ENCODE data around the gene OR10G2.
"Not testable (repeated sequence)": the region's sequence is repeated elsewhere in the genome, so short reads cannot be mapped to it uniquely, and the experiment has no call there.

OR10G2 gene, protein sequence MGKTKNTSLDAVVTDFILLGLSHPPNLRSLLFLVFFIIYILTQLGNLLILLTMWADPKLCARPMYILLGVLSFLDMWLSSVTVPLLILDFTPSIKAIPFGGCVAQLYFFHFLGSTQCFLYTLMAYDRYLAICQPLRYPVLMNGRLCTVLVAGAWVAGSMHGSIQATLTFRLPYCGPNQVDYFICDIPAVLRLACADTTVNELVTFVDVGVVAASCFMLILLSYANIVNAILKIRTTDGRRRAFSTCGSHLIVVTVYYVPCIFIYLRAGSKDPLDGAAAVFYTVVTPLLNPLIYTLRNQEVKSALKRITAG

DNA sequence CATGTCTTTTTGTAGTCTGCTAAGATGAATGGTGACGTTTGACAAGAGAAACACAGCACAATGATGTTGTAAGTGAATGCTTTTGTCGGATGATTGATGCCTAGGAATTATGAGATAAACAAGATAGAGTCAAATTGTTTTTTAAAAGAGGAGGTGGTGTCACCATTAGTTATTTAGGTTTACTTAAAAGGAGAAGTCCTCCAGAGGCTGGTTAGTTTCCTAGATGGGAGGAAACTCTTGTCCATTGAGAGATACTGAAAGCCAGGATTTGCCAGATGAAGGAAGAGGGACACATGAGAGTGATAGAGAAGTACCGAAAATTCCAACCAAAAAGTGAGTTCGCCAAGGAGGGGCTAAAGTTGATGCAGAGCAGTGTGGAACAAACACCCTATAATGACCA lies at the start of gene OR10G2:
TSS of gene OR10G2 (minus strand) at position 101 of the 400 bp plus-strand sequence. CDS start at position 3, 98 bp downstream.
- DNase-seq: no peak

DNA sequence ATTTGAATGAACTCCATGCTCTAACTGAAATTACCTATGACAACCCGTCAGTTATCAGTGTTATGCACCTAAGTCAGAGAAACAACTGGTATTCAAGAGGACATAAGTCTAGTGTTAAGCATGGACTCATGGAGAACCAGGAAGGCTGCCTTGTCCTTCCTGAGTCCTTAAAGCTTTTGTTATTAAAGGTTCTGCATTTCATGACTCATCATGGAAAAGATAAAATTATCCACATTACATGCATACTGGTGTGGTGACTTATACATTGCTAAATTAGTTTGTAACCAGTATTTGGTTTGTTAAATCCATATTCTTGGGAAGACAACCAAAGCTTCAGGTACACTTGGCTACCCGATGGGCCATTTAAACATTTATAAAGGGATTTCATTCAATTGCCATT lies 45.3 kb upstream of the OR10G2 start:
- no peak for DNase-seq

DNA sequence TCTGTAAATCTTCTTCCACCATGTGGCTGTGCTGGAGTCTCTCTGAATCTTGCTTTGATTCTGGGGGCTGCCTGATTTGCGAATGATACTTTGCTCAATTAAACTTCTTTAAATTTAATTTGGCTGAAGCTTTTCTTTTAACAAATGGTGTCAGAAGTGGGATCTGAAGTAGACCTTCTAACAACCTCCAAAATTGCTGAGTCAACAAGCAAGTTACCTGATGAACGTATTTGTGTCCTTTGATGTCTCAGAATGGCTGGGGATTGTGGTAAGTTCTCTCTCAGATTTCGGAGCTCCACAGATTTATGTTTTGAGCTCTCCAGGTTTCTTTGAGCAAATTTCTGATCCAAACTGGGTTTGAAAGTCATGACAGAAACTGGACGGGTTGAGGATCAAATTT lies 40.8 kb upstream of the OR10G2 start:
- no peak for DNase-seq

DNA sequence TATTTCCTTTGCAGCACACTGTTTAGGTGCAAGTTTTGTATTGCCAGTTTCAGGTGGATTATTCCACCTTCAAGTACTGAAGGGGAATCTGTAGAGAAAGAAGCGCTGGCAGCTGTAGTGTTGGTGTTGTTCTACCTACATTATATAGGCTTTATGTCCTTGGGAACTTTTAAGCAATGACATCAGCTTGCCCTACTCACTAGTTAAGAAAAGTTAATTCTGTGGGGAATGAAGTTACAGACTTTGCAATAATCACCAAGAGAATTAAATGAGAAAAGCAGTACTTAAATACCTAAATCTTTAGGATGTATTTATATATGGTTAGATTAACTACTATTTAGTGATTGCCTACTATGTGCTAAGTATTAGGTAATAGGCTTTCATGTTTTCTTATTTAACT lies 39.0 kb upstream of the OR10G2 start, which contains the start of gene OR4E1:
TSS of gene OR4E1 (minus strand) at position 101 of the 400 bp plus-strand sequence. CDS start 2,883 bp downstream, outside the sequence.
- DNase-seq: no peak

DNA sequence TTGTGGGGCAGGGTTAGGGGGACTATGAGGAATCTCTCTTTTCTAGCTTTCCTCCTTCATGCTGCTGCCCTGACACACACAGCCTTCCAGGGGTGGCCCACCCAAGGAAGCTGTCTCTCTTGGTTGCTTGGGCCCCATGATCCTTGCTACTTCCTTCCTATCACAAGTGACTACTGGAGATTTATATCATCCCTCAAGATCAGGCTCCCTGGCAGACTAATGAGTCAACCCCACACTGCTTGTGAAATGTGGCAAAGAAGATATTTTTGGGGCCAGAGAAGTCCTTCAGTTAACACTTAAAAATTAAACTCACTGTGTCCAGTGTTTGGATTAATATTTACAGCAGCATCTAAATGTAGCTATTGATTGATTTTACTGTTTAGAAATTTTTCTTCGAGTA lies 37.4 kb upstream of the OR10G2 start:
- no peak for DNase-seq

DNA sequence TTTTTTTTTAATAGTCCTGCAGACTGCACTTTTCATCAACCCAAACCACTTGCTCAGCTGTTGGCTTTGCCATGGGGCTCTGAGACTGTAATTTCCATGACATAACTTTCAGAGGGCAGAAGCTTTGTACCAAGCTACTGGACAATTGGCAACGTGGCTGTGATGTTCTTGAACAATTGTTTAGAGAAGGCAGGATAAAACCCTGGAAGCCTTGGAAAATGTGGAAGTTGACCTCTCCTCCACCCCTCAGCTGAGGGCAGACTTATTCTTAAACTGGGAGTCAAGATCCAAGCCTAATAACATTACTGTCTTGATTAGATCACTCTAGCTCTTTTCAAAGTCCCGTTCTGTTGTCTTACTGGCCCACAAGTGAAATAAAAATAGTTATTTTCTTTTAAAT lies 36.6 kb upstream of the OR10G2 start:
- no peak for DNase-seq

DNA sequence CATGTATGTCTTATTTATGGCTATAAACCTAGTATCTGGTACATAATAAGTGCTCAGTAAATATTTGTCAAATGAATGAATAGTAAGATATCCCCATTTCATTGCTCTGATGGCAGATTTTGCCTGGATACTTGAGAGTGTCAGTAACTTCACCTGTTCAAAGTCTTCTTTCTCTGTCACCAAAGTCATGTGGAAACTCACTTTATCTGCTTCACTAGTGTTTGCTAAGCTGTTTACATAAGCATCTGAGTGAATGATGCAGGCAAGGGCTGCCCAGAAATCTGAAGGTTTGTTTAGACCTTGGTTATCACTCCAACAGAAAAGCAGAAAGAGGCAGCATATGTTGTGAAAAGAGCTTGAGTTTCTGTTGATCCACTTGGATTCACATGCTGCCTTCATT lies 34.5 kb upstream of the OR10G2 start:
- no peak for DNase-seq

DNA sequence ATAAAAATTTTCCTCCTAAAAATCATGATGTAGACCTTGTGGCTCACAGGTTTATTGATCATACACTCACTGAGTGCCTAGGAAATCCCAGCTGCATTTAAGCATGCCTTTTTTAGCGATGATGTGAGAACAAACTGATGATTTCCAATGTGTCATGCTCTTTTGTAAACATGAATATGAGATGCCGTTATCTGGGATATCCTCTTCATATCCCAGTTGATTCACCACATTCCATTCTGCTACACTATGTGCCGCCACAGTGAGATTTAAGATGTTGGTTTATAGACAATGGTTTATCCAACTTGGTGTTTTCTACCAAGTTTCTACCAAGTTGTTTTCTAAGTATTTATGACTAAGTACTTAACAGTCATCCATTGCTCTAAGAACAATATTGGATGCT lies 33.6 kb upstream of the OR10G2 start:
- no peak for DNase-seq

DNA sequence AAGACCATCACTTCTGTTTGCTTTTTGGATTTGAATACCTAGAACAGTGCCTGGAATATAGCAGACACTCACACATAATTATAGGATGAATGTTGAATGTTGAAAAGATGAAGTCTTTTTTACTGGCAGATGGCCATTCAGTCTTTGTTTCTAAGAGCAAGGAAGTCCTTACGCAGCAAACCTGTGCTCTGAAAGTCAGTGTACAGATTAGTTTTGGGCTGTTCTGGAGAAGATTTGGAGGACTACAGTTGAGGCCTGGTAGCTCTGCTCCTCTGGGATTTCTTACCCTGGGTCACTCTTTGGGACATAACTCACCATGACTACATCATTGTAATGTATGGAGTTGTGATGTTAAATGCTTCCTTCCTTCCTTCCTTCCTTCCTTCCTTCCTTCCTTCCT lies 22.2 kb upstream of the OR10G2 start:
- DNase-seq: no peak

DNA sequence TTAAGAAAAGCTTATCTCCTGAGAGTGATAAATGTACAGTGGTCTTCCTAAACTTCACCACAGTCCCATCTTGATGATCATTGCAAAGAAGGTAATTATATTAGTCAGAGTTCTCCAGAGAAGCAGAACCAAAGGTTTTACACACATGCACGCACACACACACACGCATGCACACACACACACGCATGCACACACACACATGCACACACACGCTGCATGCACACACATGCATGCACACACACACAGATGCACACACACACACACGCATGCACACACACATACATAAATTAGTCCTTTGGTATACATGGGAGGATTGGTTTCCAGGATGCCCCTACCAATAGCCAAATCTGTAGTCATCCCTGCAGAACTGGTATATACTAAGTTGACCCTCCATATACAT lies 19.5 kb upstream of the OR10G2 start:
- no peak for DNase-seq

DNA sequence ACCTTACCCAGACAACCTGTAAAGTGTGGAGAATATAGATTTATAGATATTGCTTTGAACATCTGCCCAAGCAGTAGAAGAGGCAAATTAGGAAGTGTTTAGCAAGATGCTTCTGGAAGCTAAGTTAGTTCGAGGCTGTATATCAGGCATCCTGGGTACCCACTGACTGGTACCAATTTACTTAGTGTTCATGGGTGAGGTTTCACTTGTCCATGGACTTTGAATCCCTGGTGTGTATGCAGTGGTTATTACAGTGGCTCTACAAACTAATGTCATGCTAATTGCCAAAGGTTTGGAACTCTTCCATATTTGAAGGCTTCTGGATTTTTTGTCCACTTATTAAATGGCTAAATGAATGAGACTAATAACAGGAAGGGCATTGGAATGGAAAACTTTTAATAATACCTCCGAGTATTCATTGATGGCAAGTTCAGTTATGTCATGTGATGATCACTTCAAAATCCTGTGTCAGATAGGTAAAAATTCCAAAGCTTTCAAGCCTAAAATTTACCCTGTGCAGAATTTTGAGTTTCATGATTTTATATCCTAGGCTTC lies 18.7 kb upstream of the OR10G2 start, which contains the start of gene OR4E2:
TSS of gene OR4E2 (plus strand) at position 505 of the 555 bp plus-strand sequence. CDS start 11,248 bp downstream, outside the sequence.
- no peak for DNase-seq

DNA sequence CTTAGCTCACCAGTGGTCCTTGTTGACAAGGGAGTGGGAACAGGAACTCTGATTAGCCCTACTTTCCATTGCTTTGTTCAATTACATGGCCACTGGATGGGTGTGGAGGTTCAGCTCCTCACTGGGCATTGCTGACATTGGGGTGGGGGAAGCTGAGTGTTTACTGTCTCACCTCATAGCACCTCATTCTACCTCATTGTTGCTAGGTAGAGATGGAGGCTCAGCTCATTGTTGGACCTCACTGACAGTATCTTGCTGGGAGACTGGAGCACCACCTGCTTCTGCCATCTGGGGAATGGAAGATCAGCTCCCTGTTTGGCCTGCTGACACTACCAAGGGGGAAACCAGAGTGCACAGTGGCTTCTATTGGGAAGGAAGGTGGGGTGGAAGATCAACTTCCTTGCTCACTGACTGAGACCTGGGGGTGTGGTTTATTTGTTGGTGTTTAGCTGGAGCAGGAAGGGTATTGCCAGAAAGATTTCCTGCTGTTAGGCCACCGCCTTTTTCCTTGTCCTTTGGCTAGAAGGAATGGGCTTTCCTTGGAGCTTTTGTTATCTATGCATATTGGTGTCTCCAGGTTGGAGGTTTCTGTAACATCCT lies 17.6 kb upstream of the OR10G2 start:
- DNase-seq: no peak

DNA sequence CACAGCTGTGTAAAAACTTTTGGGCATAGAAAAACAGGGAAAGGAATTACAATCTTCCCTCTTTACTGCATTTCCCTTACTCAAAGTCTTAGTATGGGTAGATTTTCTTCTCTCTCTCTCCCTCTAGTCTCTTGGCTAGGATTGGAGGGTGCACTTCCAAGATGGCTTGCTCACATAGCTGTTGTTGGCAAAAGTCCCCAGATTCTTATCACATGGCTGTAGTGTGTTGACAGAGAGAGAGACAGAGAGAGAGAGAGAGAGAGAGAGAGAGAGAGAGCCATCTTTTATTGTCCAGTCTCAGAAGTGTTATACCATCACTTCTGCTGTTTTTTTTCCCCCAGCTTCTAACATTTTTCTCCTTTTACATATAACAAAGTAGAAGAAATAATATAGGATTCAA lies 12.6 kb upstream of the OR10G2 start:
- no peak for DNase-seq

DNA sequence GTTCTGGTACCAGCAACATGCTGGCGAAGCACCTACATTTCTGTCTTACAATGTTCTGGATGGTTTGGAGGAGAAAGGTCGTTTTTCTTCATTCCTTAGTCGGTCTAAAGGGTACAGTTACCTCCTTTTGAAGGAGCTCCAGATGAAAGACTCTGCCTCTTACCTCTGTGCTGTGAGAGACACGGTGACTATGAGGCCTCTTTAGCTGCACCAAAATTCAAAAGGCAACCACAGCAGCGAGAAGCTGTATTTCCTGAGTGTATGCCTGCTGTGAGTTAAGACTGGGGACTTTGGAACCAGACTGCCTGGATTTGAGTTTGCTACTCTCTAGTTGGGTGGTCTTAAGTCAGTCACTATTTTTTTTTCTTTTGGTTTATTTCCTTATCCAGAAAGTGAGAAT lies 8.7 kb upstream of the OR10G2 start:
- DNase-seq: no peak

DNA sequence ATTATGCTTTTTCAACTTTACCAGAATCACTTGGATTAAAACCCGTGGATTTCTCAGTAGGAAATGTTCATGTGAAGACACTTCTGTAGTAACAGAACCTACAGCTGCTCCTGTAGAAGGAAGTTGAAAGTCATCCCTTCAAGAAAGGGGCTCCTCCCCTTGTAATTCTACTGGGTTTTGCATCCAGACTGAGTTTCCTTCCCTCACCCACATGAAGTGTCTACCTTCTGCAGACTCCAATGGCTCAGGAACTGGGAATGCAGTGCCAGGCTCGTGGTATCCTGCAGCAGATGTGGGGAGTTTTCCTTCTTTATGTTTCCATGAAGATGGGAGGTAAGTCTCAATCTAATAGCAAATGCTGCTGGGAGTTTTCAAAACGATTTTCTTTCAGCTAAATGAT lies 7.9 kb upstream of the OR10G2 start:
- DNase-seq: no peak

DNA sequence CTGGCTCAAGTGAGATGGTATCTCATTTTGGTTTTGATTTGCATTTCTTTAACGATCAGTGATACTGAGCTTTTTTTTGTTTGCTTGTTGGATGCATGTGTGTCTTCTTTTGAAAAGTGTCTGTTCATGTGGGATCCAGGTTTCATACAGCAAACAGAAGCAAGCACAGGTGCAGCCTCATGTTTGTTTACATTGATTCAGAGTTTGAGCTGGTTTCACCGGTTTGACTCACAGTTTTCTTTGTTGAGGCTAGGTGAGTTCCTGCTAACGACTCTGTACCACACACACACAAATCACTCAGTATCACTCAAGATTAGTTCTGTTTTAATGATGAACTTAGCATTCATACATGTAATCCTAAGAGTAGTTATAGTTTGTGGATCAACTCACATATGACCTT lies 3.7 kb downstream of the OR10G2 start:
- DNase-seq: no peak

DNA sequence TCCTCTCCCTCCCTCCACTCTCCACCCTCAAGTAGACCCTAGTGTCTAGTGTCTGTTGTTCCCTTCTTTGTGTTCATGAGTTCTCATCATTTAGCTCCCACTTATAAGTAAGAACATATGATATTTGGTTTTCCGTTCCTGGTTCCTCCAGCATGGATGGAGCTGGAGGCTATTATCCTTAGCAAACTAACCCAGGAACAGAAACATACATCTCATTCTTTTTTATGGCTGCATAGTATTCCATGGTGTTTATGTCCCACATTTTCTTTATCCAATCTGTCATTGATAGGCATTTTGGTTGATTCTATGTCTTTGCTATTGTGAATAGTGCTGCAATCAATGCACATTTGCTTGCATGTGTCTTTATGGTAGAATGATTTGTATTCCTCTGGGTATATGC lies 4.2 kb downstream of the OR10G2 start:
- DNase-seq: not testable (repeated sequence)

DNA sequence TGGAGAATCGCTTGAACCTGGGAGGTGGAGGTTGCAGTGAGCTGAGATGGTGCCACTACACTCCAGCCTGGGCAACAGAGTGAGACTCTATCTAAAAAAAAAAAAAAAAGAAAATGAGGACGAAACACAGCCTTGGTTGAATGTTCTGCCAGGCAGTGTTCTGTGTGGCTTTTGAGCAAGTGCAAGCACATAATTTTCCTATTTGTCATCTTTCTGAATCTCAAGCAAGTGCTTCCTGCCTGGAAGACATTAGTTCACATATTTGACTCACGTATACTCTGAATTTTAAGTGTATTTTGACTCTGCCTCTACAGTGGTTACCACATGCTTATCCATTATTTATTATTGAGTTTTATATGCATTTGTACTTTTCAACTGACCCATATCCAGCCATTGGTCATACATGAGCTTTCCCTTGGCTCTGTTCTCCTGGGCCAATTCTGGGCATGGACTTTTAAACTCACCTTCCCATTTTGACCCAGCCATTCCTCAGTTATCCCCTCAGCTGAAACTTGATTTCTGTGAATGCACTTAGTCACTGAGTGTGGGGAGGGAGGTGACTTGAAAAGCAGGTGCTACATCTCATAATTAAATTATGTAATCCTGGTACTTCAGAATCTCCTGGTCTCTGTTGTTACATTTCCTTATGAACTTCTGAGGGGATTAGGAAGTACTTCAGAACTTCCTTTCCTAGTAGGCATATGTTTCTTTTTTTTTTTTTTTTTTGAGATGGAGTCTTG lies 8.1 kb downstream of the OR10G2 start:
- no peak for DNase-seq

DNA sequence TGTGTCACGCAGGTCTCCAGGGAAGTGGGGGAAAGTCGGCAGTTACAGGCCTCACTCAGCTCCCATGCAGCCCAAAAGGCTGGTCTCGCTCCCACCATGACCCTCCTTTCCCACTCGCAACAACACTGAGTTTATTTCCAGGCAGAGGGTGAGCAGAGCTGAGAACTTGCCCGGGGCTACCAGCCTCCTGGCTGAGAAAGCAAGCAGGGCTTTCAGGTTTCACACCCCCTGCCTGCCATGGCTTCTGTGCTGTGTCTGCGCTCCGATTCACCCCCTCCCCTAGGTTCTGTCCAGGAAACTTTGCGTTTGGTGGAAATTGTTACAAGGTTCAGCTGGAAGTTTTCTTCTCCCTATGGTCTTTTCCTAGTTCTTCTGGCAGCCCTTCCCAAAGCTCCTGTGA lies 17.1 kb downstream of the OR10G2 start:
- DNase-seq: no peak

DNA sequence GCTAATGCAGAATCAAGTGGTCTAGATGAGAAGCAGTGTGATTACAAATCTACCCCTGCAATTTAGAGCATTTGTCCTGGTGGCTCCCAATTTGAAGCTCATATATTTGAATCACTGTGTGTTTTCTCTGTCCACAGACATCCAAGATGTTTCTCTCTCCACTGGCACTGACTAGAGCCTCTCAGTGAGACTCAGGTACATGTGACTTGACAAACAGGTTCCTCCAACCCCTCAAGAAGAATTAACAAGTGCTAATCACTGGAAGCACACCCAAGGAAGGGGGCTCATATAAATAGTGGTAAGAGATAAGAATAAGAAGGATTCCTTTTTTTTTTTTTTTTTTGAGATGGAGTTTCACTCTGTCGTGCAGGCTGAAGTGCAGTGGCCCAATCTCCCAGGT lies 20.5 kb downstream of the OR10G2 start:
- no peak for DNase-seq

DNA sequence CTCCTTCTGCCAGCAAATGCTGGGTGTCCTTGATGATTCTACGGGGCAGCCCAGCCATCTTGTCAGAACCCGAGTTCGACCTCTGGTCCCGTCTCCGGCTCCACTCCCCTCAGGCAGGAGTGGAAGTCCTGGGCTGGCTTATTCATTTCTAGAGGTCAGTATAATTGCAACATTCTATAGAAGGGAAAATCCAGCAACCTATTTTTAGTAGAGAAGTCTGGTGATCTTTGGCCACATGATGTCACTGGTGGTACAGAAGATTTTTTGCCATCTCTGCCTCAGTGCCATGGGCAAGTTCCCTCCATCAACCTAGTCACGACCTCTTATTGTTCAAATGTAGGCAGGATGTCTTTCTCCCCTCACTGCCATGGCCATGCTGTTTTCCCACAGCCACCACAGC lies 22.4 kb downstream of the OR10G2 start:
- no peak for DNase-seq

DNA sequence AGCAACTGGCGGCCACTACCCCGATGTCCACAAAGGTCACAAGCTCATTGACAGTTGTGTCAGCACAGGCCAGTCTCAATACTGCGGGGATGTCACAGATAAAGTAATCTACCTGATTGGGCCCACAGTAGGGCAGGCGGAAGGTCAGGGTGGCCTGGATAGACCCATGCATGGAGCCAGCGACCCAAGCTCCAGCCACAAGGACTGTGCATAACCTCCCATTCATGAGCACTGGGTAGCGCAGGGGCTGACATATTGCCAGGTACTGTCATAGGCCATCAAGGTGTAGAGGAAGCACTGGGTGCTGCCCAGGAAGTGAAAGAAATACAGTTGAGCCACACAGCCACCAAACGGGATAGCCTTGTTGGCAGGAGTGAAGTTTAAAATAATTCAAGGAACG lies 32.6 kb downstream of the OR10G2 start:
- not testable (repeated sequence) for DNase-seq

DNA sequence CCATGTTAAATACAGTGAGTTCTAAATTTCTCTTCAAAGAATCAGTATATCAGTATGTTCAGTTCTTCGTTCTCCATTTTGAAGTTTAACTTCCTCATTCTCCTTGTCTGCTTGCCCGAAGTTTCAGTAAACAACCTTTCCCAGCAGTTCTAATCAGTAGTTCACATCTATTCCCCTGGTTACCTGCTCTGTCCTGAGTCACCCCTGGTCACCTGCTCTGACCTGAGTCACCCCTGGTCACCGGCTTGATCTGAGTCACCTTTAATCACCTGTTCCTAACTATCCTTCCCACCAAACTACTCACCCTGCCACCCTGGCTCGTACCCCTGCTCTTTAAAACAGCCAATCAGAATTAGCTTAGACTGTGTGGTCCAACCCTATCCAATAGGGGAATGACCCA lies 45.4 kb downstream of the OR10G2 start:
- no peak for DNase-seq

All from activated effector memory CD4-positive, alpha-beta T cell treated with anti-CD3 and anti-CD28 coated beads, Interleukin-2, amount 50 U/mL, for 16 hours (primary cell).